ENCODE data around the gene WSB2. TPM values are rescaled to one million over a fixed set of nuclear protein-coding genes. Genes with fewer than 3 reads are reported as not detected.
"Not testable (repeated sequence)": the region's sequence is repeated elsewhere in the genome, so short reads cannot be mapped to it uniquely, and the experiment has no call there.

WSB2 gene
- total RNA-seq, 2 donors from 2014 or later: 60.7 to 61.7 TPM

- no peak overlapping the region for H3K27ac ChIP-seq (ENCODE audit: low read depth, low read length)
- Mint-ChIP-seq H3K4me3 (no peak overlapping the region), H3K36me3 (ENCODE audit: low read depth) (peaks cover 65% of the 10 kb centered on the region), H3K27me3 (ENCODE audit: insufficient read depth) (no peaks in the 10 kb centered on the region), H3K9me3 (no peaks in the 10 kb centered on the region), H3K27ac (no peak overlapping the region), H3K4me1 (no peaks in the 10 kb centered on the region)
- no peaks in the 10 kb centered on the region for H3K27me3 ChIP-seq (ENCODE audit: control insufficient read depth, insufficient read depth, low read length, poor library complexity, severe bottlenecking)
- TF ChIP-seq CTCF (conservative IDR thresholded peaks at IDR 0.05): no peak
- no peak overlapping the region for H3K4me3 ChIP-seq (ENCODE audit: low read length)
- H3K36me3 ChIP-seq (ENCODE audit: control insufficient read depth, insufficient read depth, low read length): peaks cover 84% of the 10 kb centered on the region
- 83 to 93% methylated on average over 4 of the region's 4 CpGs for WGBS, 2 experiments (ENCODE audit: insufficient coverage in 1 of 2, insufficient read length in 1 of 2)
- DNase-seq: no peak
- no peak overlapping the region for H3K9ac ChIP-seq (ENCODE audit: extremely low read depth, low read length, poor library complexity, severe bottlenecking)
- no peaks in the 10 kb centered on the region for H3K9me3 ChIP-seq (ENCODE audit: control insufficient read depth, low read length)
- H3K4me1 ChIP-seq (ENCODE audit: control insufficient read depth, insufficient read depth, low read length): no peaks in the 10 kb centered on the region
Observed at GRCh38 chr12:118025168-118025567, 35.8 kb downstream of the WSB2 start.

GRCh38 chr12:118023301-118023860, 37.6 kb downstream of the WSB2 start:
- H3K9ac ChIP-seq (ENCODE audit: extremely low read depth, low read length, poor library complexity, severe bottlenecking): no peak overlapping the region
- H3K9me3 ChIP-seq (ENCODE audit: control insufficient read depth, low read length): no peaks in the 10 kb centered on the region
- H3K36me3 ChIP-seq (ENCODE audit: control insufficient read depth, insufficient read depth, low read length): peaks cover 82% of the 10 kb centered on the region
- no peak overlapping the region for H3K4me3 Mint-ChIP-seq
- no peaks in the 10 kb centered on the region for H3K4me1 Mint-ChIP-seq
- no peak overlapping the region for H3K27ac ChIP-seq (ENCODE audit: low read depth, low read length)
- H3K27ac Mint-ChIP-seq: no peak overlapping the region
- H3K4me3 ChIP-seq (ENCODE audit: low read length): no peak overlapping the region
- 88 to 95% methylated on average over 6 to 7 of the region's 9 CpGs for WGBS, 2 experiments (ENCODE audit: insufficient coverage in 1 of 2, insufficient read length in 1 of 2)
- TF ChIP-seq CTCF (conservative IDR thresholded peaks at IDR 0.05): no peak
- peaks cover 57% of the 10 kb centered on the region for H3K36me3 Mint-ChIP-seq (ENCODE audit: low read depth)
- H3K27me3 ChIP-seq (ENCODE audit: control insufficient read depth, insufficient read depth, low read length, poor library complexity, severe bottlenecking): no peaks in the 10 kb centered on the region
- DNase-seq: no peak
- H3K9me3 Mint-ChIP-seq: no peaks in the 10 kb centered on the region
- H3K27me3 Mint-ChIP-seq (ENCODE audit: insufficient read depth): no peaks in the 10 kb centered on the region
- H3K4me1 ChIP-seq (ENCODE audit: control insufficient read depth, insufficient read depth, low read length): no peaks in the 10 kb centered on the region

GRCh38 chr12:118022728-118023109, 38.3 kb downstream of the WSB2 start:
- Histone ChIP-seq H3K27ac (ENCODE audit: low read depth, low read length) (no peak overlapping the region), H3K4me3 (ENCODE audit: low read length) (no peak overlapping the region), H3K4me1 (ENCODE audit: control insufficient read depth, insufficient read depth, low read length) (no peaks in the 10 kb centered on the region), H3K9ac (ENCODE audit: extremely low read depth, low read length, poor library complexity, severe bottlenecking) (no peak overlapping the region), H3K36me3 (ENCODE audit: control insufficient read depth, insufficient read depth, low read length) (peaks cover 77% of the 10 kb centered on the region), H3K27me3 (ENCODE audit: control insufficient read depth, insufficient read depth, low read length, poor library complexity, severe bottlenecking) (no peaks in the 10 kb centered on the region), H3K9me3 (ENCODE audit: control insufficient read depth, low read length) (no peaks in the 10 kb centered on the region)
- H3K36me3 Mint-ChIP-seq (ENCODE audit: low read depth): peaks cover 55% of the 10 kb centered on the region
- peaks cover 4% of the 10 kb centered on the region for H3K4me1 Mint-ChIP-seq
- 80 to 94% methylated on average over 2 to 3 of the region's 3 CpGs for WGBS, 2 experiments (ENCODE audit: insufficient coverage in 1 of 2, insufficient read length in 1 of 2)
- no peak overlapping the region for H3K27ac Mint-ChIP-seq
- H3K9me3 Mint-ChIP-seq: no peaks in the 10 kb centered on the region
- H3K4me3 Mint-ChIP-seq: no peak overlapping the region
- DNase-seq: no peak
- no peaks in the 10 kb centered on the region for H3K27me3 Mint-ChIP-seq (ENCODE audit: insufficient read depth)
- TF ChIP-seq CTCF (conservative IDR thresholded peaks at IDR 0.05): no peak

GRCh38 chr12:118022097-118022727, 38.8 kb downstream of the WSB2 start:
- not testable (repeated sequence) for H3K4me1 ChIP-seq (ENCODE audit: control insufficient read depth, insufficient read depth, low read length); DNase-seq
- H3K36me3 Mint-ChIP-seq (ENCODE audit: low read depth): peaks cover 54% of the 10 kb centered on the region

More at GRCh38 chr12:118022097-118022727, 38.8 kb downstream of the WSB2 start:
- H3K27ac Mint-ChIP-seq; H3K4me3 ChIP-seq (ENCODE audit: low read length); H3K4me3 Mint-ChIP-seq; H3K27ac ChIP-seq (ENCODE audit: low read depth, low read length); H3K9ac ChIP-seq (ENCODE audit: extremely low read depth, low read length, poor library complexity, severe bottlenecking); H3K27me3 ChIP-seq (ENCODE audit: control insufficient read depth, insufficient read depth, low read length, poor library complexity, severe bottlenecking); H3K9me3 ChIP-seq (ENCODE audit: control insufficient read depth, low read length); H3K9me3 Mint-ChIP-seq; H3K4me1 Mint-ChIP-seq; H3K27me3 Mint-ChIP-seq (ENCODE audit: insufficient read depth): not testable (repeated sequence)
- 90 to 93% methylated on average over 12 to 13 of the region's 13 CpGs for WGBS, 2 experiments (ENCODE audit: insufficient coverage in 1 of 2, insufficient read length in 1 of 2)
- H3K36me3 ChIP-seq (ENCODE audit: control insufficient read depth, insufficient read depth, low read length): peaks cover 73% of the 10 kb centered on the region
